ENCODE data around the gene CPNE7. TPM values are rescaled to one million over a fixed set of nuclear protein-coding genes. Genes with fewer than 3 reads are reported as not detected.

CPNE7 gene
- total RNA-seq (2014; rRNA removed; shearing (Covaris generic)), result 0.84 TPM in 1 of 2 replicates, not detected in the other

DNA sequence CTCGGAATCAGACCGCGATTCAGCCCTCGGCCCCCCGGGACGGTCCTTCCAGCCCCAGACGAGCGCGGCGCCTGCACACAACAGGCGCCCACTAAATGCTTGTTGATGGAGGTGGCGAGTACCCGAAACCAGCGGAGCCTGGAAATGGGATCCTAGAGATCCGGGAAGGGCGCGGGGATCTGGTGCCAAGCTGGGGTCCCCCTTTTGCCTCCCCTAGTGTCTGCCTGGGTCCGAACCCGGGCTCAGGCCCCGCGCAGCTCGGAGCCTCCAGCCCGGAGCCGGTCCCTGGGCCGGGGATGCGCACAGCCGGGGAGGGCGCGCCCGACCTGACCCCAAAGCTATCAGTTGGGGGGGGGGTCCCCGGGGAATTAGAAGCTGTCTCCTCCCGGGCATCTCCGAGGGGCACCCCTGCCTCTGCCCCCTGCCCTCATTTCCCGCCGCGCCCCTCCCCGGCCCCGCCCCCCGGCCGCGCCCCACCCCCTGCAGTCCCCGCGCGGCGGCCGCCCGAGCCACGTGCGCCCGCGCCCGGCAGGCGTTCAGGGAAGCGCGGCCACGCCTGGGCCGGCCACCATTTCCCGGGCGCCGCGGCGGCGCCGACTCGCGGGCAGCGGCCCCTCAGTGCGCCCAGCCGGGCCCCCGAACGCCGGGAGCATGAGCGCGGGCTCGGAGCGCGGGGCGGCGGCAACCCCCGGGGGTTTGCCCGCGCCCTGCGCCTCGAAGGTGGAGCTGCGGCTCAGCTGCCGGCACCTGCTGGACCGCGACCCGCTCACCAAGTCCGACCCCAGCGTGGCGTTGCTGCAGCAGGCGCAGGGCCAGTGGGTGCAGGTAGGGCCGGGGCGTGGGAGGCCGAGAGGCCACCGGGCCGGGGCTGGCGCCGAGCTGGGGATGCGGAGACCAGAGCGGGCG is at the start of gene CPNE7:
Gene CPNE7 (plus strand): TSS at position 512 of the 906 bp plus-strand sequence. CDS start 140 bp downstream, at position 652.
- Histone ChIP-seq H3K9me3 (replicated peaks) (peaks cover 8% of the 10 kb centered on the region), H3K4me3 (peak within 1 kb of the TSS; percentile 26), H3K4me1 (replicated peaks) (peaks cover 13% of the 10 kb centered on the region), H3K36me3 (no peaks in the 10 kb centered on the region), H3K27ac (no peak within 1 kb of the TSS), H3K27me3 (replicated peaks) (peaks cover 9% of the 10 kb centered on the region)
- no peak for DNase-seq (ENCODE audit: low read depth in 1 of 2, low spot score in 2 of 2)

- no peak for DNase-seq (ENCODE audit: low read depth in 1 of 2, low spot score in 2 of 2)
- H3K9me3 ChIP-seq (replicated peaks), result no peaks in the 10 kb centered on the region
- no peaks in the 10 kb centered on the region for H3K27me3 ChIP-seq (replicated peaks)
- peaks cover 86% of the 10 kb centered on the region for H3K36me3 ChIP-seq
- no peak overlapping the region for H3K4me3 ChIP-seq
- no peak overlapping the region for H3K27ac ChIP-seq
- no peaks in the 10 kb centered on the region for H3K4me1 ChIP-seq (replicated peaks)
These were observed 46.5 kb upstream of the CPNE7 start for GRCh38 chr16:89529097-89529496.

GRCh38 chr16:89530401-89531381 is 44.9 kb upstream of the CPNE7 start:
- no peaks in the 10 kb centered on the region for H3K9me3 ChIP-seq (replicated peaks)
- DNase-seq (ENCODE audit: low read depth in 1 of 2, low spot score in 2 of 2), result no peak
- no peak overlapping the region for H3K4me3 ChIP-seq
- no peaks in the 10 kb centered on the region for H3K27me3 ChIP-seq (replicated peaks)
- no peaks in the 10 kb centered on the region for H3K4me1 ChIP-seq (replicated peaks)
- peaks cover 87% of the 10 kb centered on the region for H3K36me3 ChIP-seq
- no peak overlapping the region for H3K27ac ChIP-seq

DNA sequence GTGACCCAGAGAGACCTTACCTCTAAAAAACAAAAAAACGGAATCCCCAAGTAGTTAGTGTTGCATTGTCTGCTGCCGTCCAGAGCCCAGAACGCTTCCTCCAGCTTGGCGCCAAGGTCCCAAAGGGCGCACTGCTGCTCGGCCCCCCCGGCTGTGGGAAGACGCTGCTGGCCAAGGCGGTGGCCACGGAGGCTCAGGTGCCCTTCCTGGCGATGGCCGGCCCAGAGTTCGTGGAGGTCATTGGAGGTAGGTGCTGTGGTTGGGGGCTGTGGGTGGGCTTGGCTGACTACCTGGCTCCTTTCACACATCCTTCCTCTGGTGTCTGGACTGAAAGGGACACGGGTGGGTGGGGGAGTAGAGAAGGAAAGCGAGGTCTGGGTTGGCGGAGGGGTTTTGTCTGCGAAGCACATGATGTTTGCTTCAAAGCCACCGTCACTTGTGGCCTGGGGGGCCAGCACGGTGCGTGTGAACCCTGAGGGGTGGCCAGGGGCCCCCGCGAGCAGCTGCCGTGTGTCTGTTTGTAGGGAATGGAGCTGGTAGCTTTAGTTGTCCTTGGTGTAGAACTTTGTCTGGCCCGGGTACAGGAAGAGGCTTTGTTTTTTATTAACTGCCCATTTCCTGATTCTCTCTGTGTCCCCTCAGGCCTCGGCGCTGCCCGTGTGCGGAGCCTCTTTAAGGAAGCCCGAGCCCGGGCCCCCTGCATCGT is 43.6 kb upstream of the CPNE7 start:
- Histone ChIP-seq H3K4me3 (no peak overlapping the region), H3K4me1 (replicated peaks) (no peaks in the 10 kb centered on the region), H3K27ac (no peak overlapping the region), H3K9me3 (replicated peaks) (no peaks in the 10 kb centered on the region), H3K27me3 (replicated peaks) (no peaks in the 10 kb centered on the region), H3K36me3 (peaks cover 84% of the 10 kb centered on the region)
- no peak for DNase-seq (ENCODE audit: low read depth in 1 of 2, low spot score in 2 of 2)

GRCh38 chr16:89534252-89534756 is 41.3 kb upstream of the CPNE7 start:
- Histone ChIP-seq H3K36me3 (peaks cover 88% of the 10 kb centered on the region), H3K4me3 (no peak overlapping the region), H3K9me3 (replicated peaks) (no peaks in the 10 kb centered on the region), H3K4me1 (replicated peaks) (no peaks in the 10 kb centered on the region), H3K27me3 (replicated peaks) (no peaks in the 10 kb centered on the region), H3K27ac (no peak overlapping the region)
- no peak for DNase-seq (ENCODE audit: low read depth in 1 of 2, low spot score in 2 of 2)

DNA sequence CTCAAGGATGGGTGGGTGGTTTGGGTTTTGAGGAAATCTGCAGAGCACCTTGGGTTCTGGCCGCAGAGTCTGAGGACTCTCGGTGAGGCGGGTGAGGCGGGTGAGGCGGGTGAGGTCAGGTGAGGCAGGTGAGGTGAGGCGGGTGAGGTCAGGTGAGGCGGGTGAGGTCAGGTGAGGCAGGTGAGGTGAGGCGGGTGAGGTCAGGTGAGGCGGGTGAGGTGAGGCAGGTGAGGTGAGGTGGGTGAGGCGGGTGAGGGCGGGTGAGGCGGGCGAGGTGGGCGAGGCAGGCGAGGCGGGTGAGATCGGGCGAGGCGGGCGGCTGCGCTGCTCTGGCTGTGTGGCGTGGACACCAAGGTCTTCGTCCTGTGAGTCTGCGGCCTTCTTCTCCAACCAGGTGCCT is 39.2 kb upstream of the CPNE7 start:
- no peak for DNase-seq (ENCODE audit: low read depth in 1 of 2, low spot score in 2 of 2)
- no peaks in the 10 kb centered on the region for H3K9me3 ChIP-seq (replicated peaks)
- no peaks in the 10 kb centered on the region for H3K4me1 ChIP-seq (replicated peaks)
- no peak overlapping the region for H3K27ac ChIP-seq
- H3K27me3 ChIP-seq (replicated peaks), result no peaks in the 10 kb centered on the region
- H3K4me3 ChIP-seq, result no peak overlapping the region
- H3K36me3 ChIP-seq, result peaks cover 77% of the 10 kb centered on the region

DNA sequence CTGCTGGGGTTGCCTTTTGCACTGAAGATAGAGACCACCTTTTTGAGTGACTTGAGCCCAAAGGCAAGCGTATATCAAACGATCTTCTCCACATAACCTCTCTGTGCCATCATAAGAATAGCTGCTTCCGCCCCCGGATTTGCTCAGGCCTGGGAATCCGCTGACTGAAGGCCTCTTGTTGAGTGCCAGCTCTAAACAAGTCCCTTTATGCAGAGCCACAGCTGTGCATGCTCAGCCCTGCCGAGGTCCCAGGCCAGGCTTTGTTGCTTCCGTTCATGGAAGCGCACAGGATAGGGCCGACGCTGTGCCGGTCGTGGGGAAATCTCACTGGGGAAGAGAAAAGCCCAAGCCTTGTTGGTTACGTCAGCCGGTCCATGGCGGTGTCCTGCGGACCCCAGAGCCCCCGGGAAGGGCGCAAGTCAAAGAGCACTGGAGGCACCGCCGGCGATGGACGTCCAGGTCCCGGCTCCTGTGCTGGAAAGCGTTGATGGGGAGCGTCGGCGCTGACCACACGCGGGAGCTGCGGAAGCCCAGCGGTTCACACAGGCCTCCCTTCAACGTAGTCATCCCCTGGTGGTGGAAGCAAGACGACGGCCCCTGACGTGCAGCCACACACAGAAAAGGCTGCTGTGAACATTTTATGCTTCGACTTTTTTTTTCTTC is 38.5 kb upstream of the CPNE7 start:
- no peak for DNase-seq (ENCODE audit: low read depth in 1 of 2, low spot score in 2 of 2)
- H3K36me3 ChIP-seq, result peaks cover 75% of the 10 kb centered on the region
- H3K4me1 ChIP-seq (replicated peaks), result no peaks in the 10 kb centered on the region
- no peaks in the 10 kb centered on the region for H3K27me3 ChIP-seq (replicated peaks)
- no peak overlapping the region for H3K27ac ChIP-seq
- H3K4me3 ChIP-seq, result no peak overlapping the region
- no peaks in the 10 kb centered on the region for H3K9me3 ChIP-seq (replicated peaks)

DNA sequence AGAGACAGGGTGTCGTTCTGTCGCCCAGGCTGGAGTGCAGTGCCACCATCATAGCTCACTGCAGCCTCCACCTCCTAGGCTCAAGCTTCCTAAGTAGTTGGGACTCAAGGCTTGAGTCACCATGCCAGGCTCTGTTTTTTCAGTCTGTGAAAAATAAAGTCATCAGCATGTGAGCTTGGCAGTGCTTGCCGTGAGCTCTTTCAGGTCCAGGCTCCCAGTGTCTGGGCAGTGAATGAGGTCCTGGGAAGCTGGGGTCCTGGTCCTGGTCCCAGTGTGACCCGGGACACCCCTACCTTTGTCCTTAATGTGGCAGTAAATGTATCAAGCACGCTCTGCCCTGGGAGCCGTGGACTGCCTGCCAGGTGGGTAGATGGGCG is 38.0 kb upstream of the CPNE7 start:
- no peaks in the 10 kb centered on the region for H3K27me3 ChIP-seq (replicated peaks)
- H3K9me3 ChIP-seq (replicated peaks), result no peaks in the 10 kb centered on the region
- H3K36me3 ChIP-seq, result peaks cover 70% of the 10 kb centered on the region
- H3K4me3 ChIP-seq, result no peak overlapping the region
- H3K27ac ChIP-seq, result no peak overlapping the region
- DNase-seq (ENCODE audit: low read depth in 1 of 2, low spot score in 2 of 2), result no peak
- no peaks in the 10 kb centered on the region for H3K4me1 ChIP-seq (replicated peaks)

GRCh38 chr16:89538286-89538685 is 37.3 kb upstream of the CPNE7 start:
- no peaks in the 10 kb centered on the region for H3K27me3 ChIP-seq (replicated peaks)
- DNase-seq (ENCODE audit: low read depth in 1 of 2, low spot score in 2 of 2), result no peak
- no peak overlapping the region for H3K4me3 ChIP-seq
- peaks cover 65% of the 10 kb centered on the region for H3K36me3 ChIP-seq
- no peaks in the 10 kb centered on the region for H3K4me1 ChIP-seq (replicated peaks)
- no peaks in the 10 kb centered on the region for H3K9me3 ChIP-seq (replicated peaks)
- no peak overlapping the region for H3K27ac ChIP-seq

DNA sequence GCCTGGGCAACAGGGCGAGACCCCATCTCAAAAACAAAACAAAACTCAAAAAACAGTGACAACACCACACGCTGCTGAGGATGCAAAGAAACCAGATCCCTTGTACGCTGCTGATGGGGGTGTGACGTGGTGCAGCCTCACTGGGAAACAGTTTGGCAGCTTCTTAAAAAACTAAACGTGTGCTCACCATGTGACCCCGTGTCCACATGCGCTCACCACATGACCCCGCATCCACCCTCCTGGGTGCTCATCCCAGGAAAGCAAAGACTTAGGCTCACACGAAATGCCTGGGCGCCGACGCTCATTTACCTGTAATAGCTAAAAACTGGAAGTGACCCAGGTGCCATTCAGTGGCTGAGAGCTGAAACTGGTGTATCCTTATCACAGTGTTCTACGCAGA is 35.0 kb upstream of the CPNE7 start:
- no peaks in the 10 kb centered on the region for H3K27me3 ChIP-seq (replicated peaks)
- peaks cover 60% of the 10 kb centered on the region for H3K36me3 ChIP-seq
- no peak for DNase-seq (ENCODE audit: low read depth in 1 of 2, low spot score in 2 of 2)
- no peaks in the 10 kb centered on the region for H3K9me3 ChIP-seq (replicated peaks)
- no peaks in the 10 kb centered on the region for H3K4me1 ChIP-seq (replicated peaks)
- H3K4me3 ChIP-seq, result no peak overlapping the region
- H3K27ac ChIP-seq, result no peak overlapping the region

- DNase-seq (ENCODE audit: low read depth in 1 of 2, low spot score in 2 of 2), result no peak
- no peak overlapping the region for H3K4me3 ChIP-seq
These were observed 33.8 kb upstream of the CPNE7 start for GRCh38 chr16:89541792-89542191.

GRCh38 chr16:89544113-89544512 is 31.4 kb upstream of the CPNE7 start:
- H3K9me3 ChIP-seq (replicated peaks), result no peaks in the 10 kb centered on the region
- H3K36me3 ChIP-seq, result peaks cover 66% of the 10 kb centered on the region
- H3K4me3 ChIP-seq, result no peak overlapping the region

More at GRCh38 chr16:89541792-89542191, 33.8 kb upstream of the CPNE7 start:
- H3K9me3 ChIP-seq (replicated peaks), result no peaks in the 10 kb centered on the region
- no peak overlapping the region for H3K27ac ChIP-seq
- no peaks in the 10 kb centered on the region for H3K27me3 ChIP-seq (replicated peaks)
- no peaks in the 10 kb centered on the region for H3K4me1 ChIP-seq (replicated peaks)
- H3K36me3 ChIP-seq, result peaks cover 66% of the 10 kb centered on the region

GRCh38 chr16:89544713-89545043 is 30.9 kb upstream of the CPNE7 start:
- Histone ChIP-seq H3K4me3 (no peak overlapping the region), H3K27me3 (replicated peaks) (no peaks in the 10 kb centered on the region), H3K27ac (no peak overlapping the region), H3K4me1 (replicated peaks) (no peaks in the 10 kb centered on the region), H3K9me3 (replicated peaks) (no peaks in the 10 kb centered on the region), H3K36me3 (peaks cover 69% of the 10 kb centered on the region)
- no peak for DNase-seq (ENCODE audit: low read depth in 1 of 2, low spot score in 2 of 2)

More at GRCh38 chr16:89544113-89544512, 31.4 kb upstream of the CPNE7 start:
- H3K4me1 ChIP-seq (replicated peaks), result no peaks in the 10 kb centered on the region
- no peak for DNase-seq (ENCODE audit: low read depth in 1 of 2, low spot score in 2 of 2)
- no peak overlapping the region for H3K27ac ChIP-seq
- no peaks in the 10 kb centered on the region for H3K27me3 ChIP-seq (replicated peaks)

All from SJSA1 (cell line).